ENCODE data around the gene ALOX12B.
A peak's percentile ranks its signal among the peaks of the same experiment; 100 is the strongest.

ALOX12B gene

GRCh38 chr17:8087075-8087951 is at the start of gene ALOX12B:
Gene ALOX12B, minus strand, starts transcription at chr17:8087716. Its CDS starts 274 bp downstream, at chr17:8087442.
- DNase-seq = no peak

GRCh38 chr17:8133941-8134340 is 46.4 kb upstream of the ALOX12B start:
- DNase-seq = no peak

- DNase-seq = no peak
Measured at GRCh38 chr17:8133399-8133798, 45.9 kb upstream of the ALOX12B start.

GRCh38 chr17:8131844-8132441 is 44.4 kb upstream of the ALOX12B start:
- DNase-seq = no peak

GRCh38 chr17:8128125-8128784 is 40.7 kb upstream of the ALOX12B start:
- DNase-seq = no peak

- DNase-seq = peak; percentile 53 to 56
Measured at GRCh38 chr17:8126491-8127066, 39.1 kb upstream of the ALOX12B start.

GRCh38 chr17:8125947-8126490 is 38.5 kb upstream of the ALOX12B start:
- no peak for DNase-seq

- DNase-seq = peak; percentile 88 to 92
Measured at GRCh38 chr17:8125154-8125946, 37.8 kb upstream of the ALOX12B start.

GRCh38 chr17:8124350-8125153 is 37.0 kb upstream of the ALOX12B start:
- DNase-seq = no peak

GRCh38 chr17:8123695-8124349 is 36.3 kb upstream of the ALOX12B start, which contains the start of gene HES7:
Gene HES7, minus strand, starts transcription at chr17:8124106. Its CDS starts 22 bp downstream, at chr17:8124084.
- no peak for DNase-seq

- peak in 1 of 2 donors; percentile 55 for DNase-seq
Measured at GRCh38 chr17:8122924-8123694, 35.6 kb upstream of the ALOX12B start.

- DNase-seq = no peak
Measured at GRCh38 chr17:8122422-8122923, 35.0 kb upstream of the ALOX12B start.

- peak; percentile 49 to 51 for DNase-seq
Measured at GRCh38 chr17:8121681-8122421, 34.3 kb upstream of the ALOX12B start.

GRCh38 chr17:8121407-8121680 is 33.8 kb upstream of the ALOX12B start:
- no peak for DNase-seq

- peak; percentile 71 to 73 for DNase-seq
Measured at GRCh38 chr17:8120520-8121406, 33.2 kb upstream of the ALOX12B start.

- DNase-seq = peak; percentile 84 to 93
Measured at GRCh38 chr17:8119581-8120519, 32.3 kb upstream of the ALOX12B start.

All from CD4-positive, alpha-beta T cell treated with Interleukin-1 beta for 1 hour (primary cell).